Central memory CD8-positive, alpha-beta T cell (primary cell): ENCODE data around the gene CYP2R1.
A peak's percentile ranks its signal among the peaks of the same experiment; 100 is the strongest.
"Not testable (repeated sequence)": the region's sequence is repeated elsewhere in the genome, so short reads cannot be mapped to it uniquely, and the experiment has no call there.

Source experiments
- ATAC-seq: fragments of 150-1000 bp; cut with Tn5 transposase; replicated peaks from 2 replicates; pipeline ENCODE4 v1.10.0; 2022; ENCODE audit warnings: mild to moderate bottlenecking, moderate FRiP score, moderate number of reproducible peaks; ENCODE audit not compliant: poor library complexity, severe bottlenecking; ENCODE audit errors: extremely low read depth
- DNase-seq, 2 donors: peaks; one replicate each; pipeline ENCODE4 v3.0.0; 2021; ENCODE audit warnings: low spot score in 2 of 2
- H3K27ac Mint-ChIP-seq: one replicate; pipeline ENCODE4 v1.8.0; 2022; ENCODE audit warnings: low read depth, mild to moderate bottlenecking, moderate library complexity, mixed read lengths
- H3K27me3 Mint-ChIP-seq: one replicate; pipeline ENCODE4 v1.8.0; 2022; ENCODE audit warnings: mixed read lengths
- H3K36me3 Mint-ChIP-seq: one replicate; pipeline ENCODE4 v1.8.0; 2022; ENCODE audit warnings: mild to moderate bottlenecking, moderate library complexity, mixed read lengths; ENCODE audit not compliant: insufficient read depth
- H3K4me1 Mint-ChIP-seq: one replicate; pipeline ENCODE4 v1.8.0; 2022; ENCODE audit warnings: mixed read lengths
- H3K4me3 Mint-ChIP-seq: one replicate; pipeline ENCODE4 v1.8.0; 2022; ENCODE audit warnings: mild to moderate bottlenecking, moderate library complexity, mixed read lengths
- H3K9me3 Mint-ChIP-seq: one replicate; pipeline ENCODE4 v1.8.0; 2022; ENCODE audit warnings: mixed read lengths

The CYP2R1 gene

DNA sequence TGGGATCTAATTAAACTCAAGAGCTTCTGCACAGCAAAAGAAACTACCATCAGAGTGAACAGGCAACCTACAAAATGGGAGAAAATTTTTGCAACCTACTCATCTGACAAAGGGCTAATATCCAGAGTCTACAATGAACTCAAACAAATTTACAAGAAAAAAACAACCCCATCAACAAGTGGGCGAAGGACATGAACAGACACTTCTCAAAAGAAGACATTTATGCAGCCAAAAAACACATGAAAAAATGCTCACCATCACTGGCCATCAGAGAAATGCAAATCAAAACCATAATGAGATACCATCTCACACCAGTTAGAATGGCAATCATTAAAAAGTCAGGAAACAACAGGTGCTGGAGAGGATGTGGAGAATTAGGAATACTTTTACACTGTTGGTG is 8.3 kb downstream of the CYP2R1 start:
- H3K27ac Mint-ChIP-seq, H3K4me3 Mint-ChIP-seq, H3K36me3 Mint-ChIP-seq, H3K27me3 Mint-ChIP-seq, H3K9me3 Mint-ChIP-seq, DNase-seq, ATAC-seq: not testable (repeated sequence)
- H3K4me1 Mint-ChIP-seq = peaks cover 42% of the 10 kb centered on the region

DNA sequence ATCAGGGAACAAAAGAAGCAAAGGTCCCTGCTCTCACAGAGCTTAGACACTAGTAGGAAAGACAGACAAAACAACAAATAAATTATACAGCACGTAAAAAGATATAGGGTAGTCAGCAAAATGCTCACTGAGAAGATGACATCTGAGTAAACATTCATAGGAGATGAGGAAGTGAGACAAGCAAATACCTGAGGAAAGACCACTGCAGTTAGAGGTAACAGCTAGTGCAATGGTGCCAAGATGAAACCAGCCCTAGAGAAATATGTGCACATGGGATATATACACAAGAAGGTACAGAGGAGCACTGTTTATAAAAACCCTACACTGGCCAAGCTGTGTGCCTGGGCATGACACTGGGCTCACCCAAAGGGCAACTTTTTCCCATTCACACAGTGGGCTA is 9.8 kb downstream of the CYP2R1 start:
- H3K4me1 Mint-ChIP-seq = peaks cover 29% of the 10 kb centered on the region
- no peak overlapping the region for H3K4me3 Mint-ChIP-seq
- DNase-seq = no peak
- ATAC-seq = no peak
- peaks cover 10% of the 10 kb centered on the region for H3K36me3 Mint-ChIP-seq
- H3K27me3 Mint-ChIP-seq = no peaks in the 10 kb centered on the region
- no peak overlapping the region for H3K27ac Mint-ChIP-seq
- H3K9me3 Mint-ChIP-seq = no peaks in the 10 kb centered on the region

DNA sequence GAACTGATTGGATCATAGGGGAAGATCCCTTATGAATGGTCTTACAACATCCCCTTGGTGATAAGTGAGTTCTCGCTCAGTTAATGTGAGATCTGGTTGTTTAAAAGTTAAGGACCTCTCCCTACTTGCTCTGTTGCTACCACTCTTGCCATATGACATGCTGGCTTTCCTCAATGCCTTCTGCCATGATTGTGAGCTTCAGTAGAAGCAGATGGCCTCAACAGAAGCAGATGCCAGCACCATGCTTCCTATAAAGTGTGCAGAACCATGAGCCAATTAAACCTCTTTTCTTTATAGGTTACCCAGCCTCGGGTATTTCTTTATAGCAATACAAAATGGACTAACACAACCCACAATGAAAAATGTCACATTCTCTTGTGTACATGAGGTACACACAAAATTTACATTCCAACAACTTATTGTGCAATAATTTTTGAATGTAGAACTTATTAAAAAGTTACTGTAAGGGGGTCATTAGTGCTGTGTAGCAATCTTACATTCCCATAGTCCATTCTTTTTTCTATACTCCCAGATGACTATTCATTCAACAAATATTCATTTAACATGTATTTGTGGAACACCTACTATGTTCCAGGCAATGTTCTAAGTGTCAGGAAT is 10.3 kb downstream of the CYP2R1 start:
- DNase-seq (no peak), ATAC-seq (no peak)
- Mint-ChIP-seq H3K27ac (no peak overlapping the region), H3K36me3 (peaks cover 11% of the 10 kb centered on the region), H3K4me1 (peaks cover 23% of the 10 kb centered on the region), H3K4me3 (no peak overlapping the region), H3K9me3 (no peaks in the 10 kb centered on the region), H3K27me3 (no peaks in the 10 kb centered on the region)

DNA sequence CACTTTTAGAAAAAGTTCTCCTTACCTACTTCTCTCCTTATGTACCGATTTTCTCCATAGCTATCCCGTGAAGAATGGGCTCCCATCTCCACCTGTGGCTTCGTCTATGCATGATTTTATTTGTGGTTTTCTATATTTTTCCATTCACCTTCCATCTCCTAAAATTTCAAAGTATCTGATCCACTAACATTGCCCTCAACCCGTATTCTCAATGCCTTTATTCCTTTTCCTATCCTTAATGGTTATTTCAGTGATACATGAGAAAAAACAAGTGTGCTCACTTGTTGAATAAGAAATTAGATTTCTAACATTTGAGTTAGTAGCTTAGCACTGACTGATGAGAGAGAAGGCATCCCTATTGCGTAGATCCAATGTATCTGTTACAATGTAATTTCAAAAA is 16.9 kb downstream of the CYP2R1 start:
- H3K9me3 Mint-ChIP-seq = no peaks in the 10 kb centered on the region
- peak overlapping the region; percentile 27 for H3K27ac Mint-ChIP-seq
- H3K4me1 Mint-ChIP-seq = peaks cover 10% of the 10 kb centered on the region
- H3K4me3 Mint-ChIP-seq = no peak overlapping the region
- H3K36me3 Mint-ChIP-seq = peaks cover 23% of the 10 kb centered on the region
- DNase-seq = no peak
- no peaks in the 10 kb centered on the region for H3K27me3 Mint-ChIP-seq
- ATAC-seq = no peak

DNA sequence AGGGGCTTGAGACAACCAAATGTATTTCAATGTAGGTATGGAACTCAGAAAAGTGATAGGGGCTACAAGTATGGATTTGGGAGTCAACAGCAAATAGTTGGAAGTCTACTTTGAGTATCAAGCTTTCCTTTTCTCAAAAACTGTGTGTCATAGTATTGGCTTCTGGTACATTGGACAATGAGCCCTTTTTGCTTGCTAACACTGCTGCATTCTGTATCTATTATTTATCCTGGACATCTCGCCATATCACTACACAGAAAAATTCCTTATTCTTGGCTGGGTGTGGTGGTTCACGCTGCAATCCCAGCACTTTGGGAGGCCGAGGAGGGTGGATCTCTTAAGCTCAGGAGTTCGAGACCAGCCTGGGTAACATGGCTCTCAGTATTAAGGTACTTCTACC is 18.4 kb downstream of the CYP2R1 start:
- Mint-ChIP-seq H3K4me1 (peaks cover 10% of the 10 kb centered on the region), H3K9me3 (no peaks in the 10 kb centered on the region), H3K27ac (no peak overlapping the region), H3K27me3 (no peaks in the 10 kb centered on the region), H3K4me3 (no peak overlapping the region), H3K36me3 (peaks cover 30% of the 10 kb centered on the region)
- no peak for DNase-seq
- ATAC-seq = no peak

DNA sequence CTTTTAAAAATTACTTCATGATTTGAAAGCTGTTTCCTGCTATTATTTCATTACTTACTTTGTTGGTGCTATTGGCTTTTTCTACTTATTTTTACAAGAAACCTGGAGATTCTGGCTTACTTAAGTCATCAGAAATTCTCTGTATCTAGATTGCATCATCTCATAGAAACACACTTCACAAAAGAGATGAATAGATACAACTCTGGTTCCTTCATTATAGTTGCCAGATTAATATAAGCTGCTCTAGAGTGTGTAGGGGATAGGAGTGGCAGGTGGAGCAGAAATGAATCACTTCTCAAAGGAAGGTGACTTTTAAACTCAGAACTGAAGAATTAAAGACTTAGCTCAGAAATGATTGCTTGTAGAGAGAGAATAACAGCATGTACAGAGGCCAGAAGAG is 20.0 kb downstream of the CYP2R1 start:
- Mint-ChIP-seq H3K4me1 (peaks cover 10% of the 10 kb centered on the region), H3K36me3 (peaks cover 32% of the 10 kb centered on the region), H3K27ac (no peak overlapping the region), H3K27me3 (no peaks in the 10 kb centered on the region), H3K4me3 (no peak overlapping the region), H3K9me3 (no peaks in the 10 kb centered on the region)
- no peak for ATAC-seq
- no peak for DNase-seq

DNA sequence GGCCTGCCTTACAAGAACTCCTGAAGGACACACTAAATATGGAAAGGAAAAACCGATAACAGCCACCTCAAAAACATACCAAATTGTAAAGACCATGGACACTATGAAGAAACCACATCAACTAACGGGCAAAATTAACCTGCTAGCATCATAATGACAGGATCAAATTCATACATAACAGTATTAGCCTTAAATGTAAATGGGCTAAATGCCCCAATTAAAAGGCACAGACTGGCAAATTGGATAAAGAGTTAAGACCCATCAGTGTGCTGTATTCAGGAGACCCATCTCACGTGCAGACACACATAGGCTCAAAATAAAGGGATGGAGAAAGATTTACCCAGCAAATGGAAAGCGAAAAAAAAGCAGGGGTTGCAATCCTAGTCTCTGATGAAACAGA is 28.3 kb downstream of the CYP2R1 start:
- not testable (repeated sequence) for DNase-seq, H3K27me3 Mint-ChIP-seq, ATAC-seq, H3K27ac Mint-ChIP-seq, H3K4me1 Mint-ChIP-seq, H3K4me3 Mint-ChIP-seq
- Mint-ChIP-seq H3K36me3 (peaks cover 24% of the 10 kb centered on the region), H3K9me3 (peaks cover 17% of the 10 kb centered on the region)

DNA sequence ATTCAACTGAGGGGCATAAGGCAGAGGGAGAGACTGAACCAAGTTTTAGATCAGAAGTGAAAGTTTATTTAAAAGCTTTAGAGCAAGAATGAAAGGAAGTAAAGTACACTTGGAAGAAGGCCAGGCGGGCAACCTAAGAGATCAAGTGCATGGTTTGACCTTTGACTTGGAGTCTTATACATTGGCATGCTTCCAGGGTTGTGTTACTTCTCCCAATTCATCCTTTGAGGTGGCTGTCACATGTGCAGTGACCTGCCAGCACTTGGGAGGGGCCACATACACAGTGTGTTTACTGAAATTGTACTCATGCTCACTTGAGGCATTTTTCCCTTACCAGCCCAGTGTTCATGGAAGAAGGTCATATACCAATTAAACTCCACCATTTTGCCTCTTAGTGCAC is 30.4 kb downstream of the CYP2R1 start:
- Mint-ChIP-seq H3K9me3 (peaks cover 17% of the 10 kb centered on the region), H3K27me3 (no peaks in the 10 kb centered on the region), H3K4me3 (no peak overlapping the region), H3K36me3 (peaks cover 18% of the 10 kb centered on the region), H3K4me1 (peaks cover 9% of the 10 kb centered on the region), H3K27ac (no peak overlapping the region)
- DNase-seq (no peak), ATAC-seq (no peak)

DNA sequence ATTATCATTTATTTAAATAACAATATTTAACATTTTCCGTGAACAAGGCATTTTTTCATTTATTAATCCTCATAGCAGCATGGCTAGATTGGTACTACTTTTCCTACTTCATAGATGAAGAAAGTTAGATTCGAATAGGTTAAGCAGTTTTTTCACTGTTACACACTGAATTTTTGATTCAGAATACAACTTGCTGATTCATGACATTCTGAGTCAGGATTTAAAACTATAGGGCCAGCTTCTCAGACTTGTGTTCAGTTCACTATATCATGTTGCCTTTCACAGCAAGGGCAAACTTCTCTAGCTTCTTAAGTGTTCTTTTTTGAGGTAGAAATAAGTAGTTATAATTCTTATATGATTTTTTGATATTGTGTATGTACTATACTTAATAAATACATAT is 31.5 kb downstream of the CYP2R1 start:
- no peak overlapping the region for H3K27ac Mint-ChIP-seq
- DNase-seq (no peak), ATAC-seq (no peak)
- peaks cover 9% of the 10 kb centered on the region for H3K4me1 Mint-ChIP-seq
- no peaks in the 10 kb centered on the region for H3K27me3 Mint-ChIP-seq
- peaks cover 23% of the 10 kb centered on the region for H3K36me3 Mint-ChIP-seq
- peaks cover 17% of the 10 kb centered on the region for H3K9me3 Mint-ChIP-seq
- no peak overlapping the region for H3K4me3 Mint-ChIP-seq

DNA sequence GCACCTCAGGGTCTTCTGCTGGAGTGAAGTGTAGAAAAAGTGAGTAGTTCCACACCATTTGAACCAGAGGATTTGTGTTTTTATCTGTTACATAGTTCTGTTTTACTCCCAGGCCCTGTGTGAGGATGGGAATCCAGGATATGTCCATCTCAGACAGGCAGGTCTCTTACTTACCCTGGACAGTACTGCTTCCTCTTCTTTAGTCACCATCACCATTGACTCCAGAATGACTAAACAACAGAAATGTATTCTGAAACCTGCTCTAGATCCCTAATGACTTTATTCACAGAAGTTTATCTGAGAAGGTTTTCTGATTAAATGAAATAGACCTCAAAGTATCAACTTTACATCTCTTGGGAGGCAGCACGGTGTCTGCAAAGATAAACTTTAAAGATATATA is 33.6 kb downstream of the CYP2R1 start:
- Mint-ChIP-seq H3K9me3 (peaks cover 5% of the 10 kb centered on the region), H3K27me3 (no peaks in the 10 kb centered on the region), H3K4me1 (no peaks in the 10 kb centered on the region), H3K36me3 (peaks cover 23% of the 10 kb centered on the region), H3K27ac (no peak overlapping the region), H3K4me3 (no peak overlapping the region)
- no peak for DNase-seq
- no peak for ATAC-seq

DNA sequence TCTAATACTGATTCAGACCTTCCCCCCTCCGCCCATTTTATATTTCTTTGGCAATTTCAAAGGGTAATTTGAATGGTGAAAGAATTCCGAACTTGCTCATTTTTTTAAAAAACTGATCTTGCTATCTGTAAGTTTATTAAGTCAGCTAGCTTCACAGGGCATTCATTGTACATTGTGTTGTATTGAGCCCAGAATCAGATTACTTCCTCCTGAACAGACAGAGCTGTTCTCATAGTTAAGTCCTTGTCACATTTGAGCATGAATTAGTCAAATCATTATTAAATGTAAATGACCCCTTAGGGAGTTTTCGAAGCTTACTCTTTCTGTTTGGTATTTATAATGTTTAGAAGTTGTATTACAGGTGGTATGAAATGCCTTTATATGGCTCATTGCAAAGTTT is 34.4 kb downstream of the CYP2R1 start:
- no peak for ATAC-seq
- Mint-ChIP-seq H3K9me3 (no peaks in the 10 kb centered on the region), H3K36me3 (peaks cover 25% of the 10 kb centered on the region), H3K27ac (peak overlapping the region; percentile 9), H3K27me3 (no peaks in the 10 kb centered on the region), H3K4me3 (no peak overlapping the region), H3K4me1 (no peaks in the 10 kb centered on the region)
- DNase-seq = no peak

DNA sequence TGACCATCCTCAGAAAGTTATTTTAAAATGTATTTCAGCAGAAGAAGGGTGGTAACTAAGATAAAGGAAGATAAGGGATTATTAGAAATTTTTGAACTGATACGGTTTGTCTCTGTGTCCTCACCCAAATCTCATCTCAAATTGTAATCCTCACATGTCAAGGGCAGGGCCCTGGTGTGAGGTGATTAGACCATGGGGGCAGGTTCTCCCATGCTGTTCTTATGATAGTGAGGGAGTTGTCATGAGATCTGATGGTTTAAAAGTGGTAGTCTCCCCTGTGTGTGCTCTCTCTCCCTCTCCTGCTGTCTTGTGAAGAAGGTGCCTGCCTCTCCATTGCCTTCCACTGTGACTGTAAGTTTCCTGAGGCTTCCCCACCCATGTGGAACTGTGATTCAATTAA is 36.1 kb downstream of the CYP2R1 start:
- H3K4me1 Mint-ChIP-seq = no peaks in the 10 kb centered on the region
- H3K36me3 Mint-ChIP-seq = peaks cover 20% of the 10 kb centered on the region
- ATAC-seq (no peak), DNase-seq (no peak)
- no peaks in the 10 kb centered on the region for H3K9me3 Mint-ChIP-seq
- H3K27me3 Mint-ChIP-seq = no peaks in the 10 kb centered on the region
- H3K27ac Mint-ChIP-seq = peak overlapping the region; percentile 86
- H3K4me3 Mint-ChIP-seq = no peak overlapping the region

DNA sequence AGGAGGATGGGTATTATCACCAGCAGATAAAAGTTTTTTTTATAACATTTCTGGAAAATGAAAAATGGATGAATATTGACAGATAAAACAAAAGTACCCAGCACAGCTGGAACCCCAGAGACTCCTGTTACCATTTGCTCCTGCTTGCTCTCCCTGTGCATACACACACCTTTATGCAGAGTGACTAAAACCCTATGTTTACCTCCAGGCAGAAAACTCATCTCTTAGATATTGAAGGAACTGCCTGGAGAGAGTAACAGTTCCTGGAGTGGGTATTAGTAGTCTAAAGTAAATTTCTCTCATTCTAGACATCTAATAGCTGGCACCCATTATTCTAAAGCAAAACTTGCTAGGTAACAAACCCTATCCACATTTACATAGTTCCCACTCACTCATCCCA is 38.0 kb downstream of the CYP2R1 start:
- Mint-ChIP-seq H3K4me3 (no peak overlapping the region), H3K27ac (no peak overlapping the region), H3K4me1 (no peaks in the 10 kb centered on the region), H3K36me3 (peaks cover 18% of the 10 kb centered on the region), H3K27me3 (no peaks in the 10 kb centered on the region), H3K9me3 (no peaks in the 10 kb centered on the region)
- DNase-seq = no peak
- ATAC-seq = no peak
